CD8-positive, alpha-beta memory T cell (primary cell): ENCODE data around the gene NCOA7. TPM values are rescaled to one million over a fixed set of nuclear protein-coding genes. Genes with fewer than 3 reads are reported as not detected.

Experiments
- CTCF ChIA-PET: fragments of 350-600 bp; sonication (Branson Sonifier 250); formaldehyde crosslinking; loops from one replicate; lab custom pipeline; 2021; ENCODE audit warnings: antibody characterized with exemption; lab: Charles Lee
- POLR2A ChIA-PET: fragments of 350-600 bp; sonication (Branson Sonifier 250); formaldehyde crosslinking; loops from one replicate; lab custom pipeline; 2021; ENCODE audit warnings: antibody characterized with exemption; lab: Charles Lee
- DNase-seq, 5 donors: peaks; one replicate each; pipeline versions ENCODE4 v3.0.0 to v3.0.0-alpha.2; 2020 to 2022; ENCODE audit warnings: mixed read lengths in 1 of 5
- H3K27ac ChIP-seq: one replicate; pipeline ENCODE4 v1.7.0; 2013; ENCODE audit warnings: low read depth, mild to moderate bottlenecking, low read length, moderate library complexity
- H3K27me3 ChIP-seq: 2 replicates; pipeline ENCODE4 v1.7.0; 2013; ENCODE audit warnings: low read length, mild to moderate bottlenecking; ENCODE audit not compliant: insufficient read depth, poor library complexity, severe bottlenecking
- H3K36me3 ChIP-seq: 2 replicates; pipeline ENCODE4 v1.7.0; 2013; ENCODE audit warnings: mild to moderate bottlenecking, low read length, moderate library complexity; ENCODE audit not compliant: insufficient read depth
- H3K4me1 ChIP-seq: 2 replicates; pipeline ENCODE4 v1.7.0; 2013; ENCODE audit warnings: mild to moderate bottlenecking, low read length, moderate library complexity; ENCODE audit not compliant: insufficient read depth
- H3K4me3 ChIP-seq: 2 replicates; pipeline ENCODE4 v1.7.0; 2013; ENCODE audit warnings: mild to moderate bottlenecking, low read length
- H3K9me3 ChIP-seq: 2 replicates; pipeline ENCODE4 v1.7.0; 2013; ENCODE audit warnings: mild to moderate bottlenecking, low read length
- H3K27ac Mint-ChIP-seq, 8 donors: one replicate each; pipeline ENCODE4 v1.8.0; 2020 to 2021; ENCODE audit warnings: mixed read lengths in 8 of 8, mild to moderate bottlenecking in 6 of 8, inconsistent platforms in 3 of 8, moderate library complexity in 3 of 8
- H3K27me3 Mint-ChIP-seq, 2 donors: one replicate each; pipeline ENCODE4 v1.8.0; 2020 to 2021; ENCODE audit warnings: mixed read lengths in 2 of 2, mild to moderate bottlenecking in 1 of 2, moderate library complexity in 1 of 2
- H3K36me3 Mint-ChIP-seq, 3 donors: one replicate each; pipeline ENCODE4 v1.8.0; 2020 to 2021; ENCODE audit warnings: mixed read lengths in 3 of 3, inconsistent platforms in 1 of 3, mild to moderate bottlenecking in 1 of 3
- H3K4me1 Mint-ChIP-seq, 3 donors: one replicate each; pipeline ENCODE4 v1.8.0; 2020 to 2021; ENCODE audit warnings: mixed read lengths in 3 of 3, inconsistent platforms in 1 of 3, mild to moderate bottlenecking in 1 of 3
- H3K4me3 Mint-ChIP-seq, 7 donors: one replicate each; pipeline ENCODE4 v1.8.0; 2020 to 2021; ENCODE audit warnings: mixed read lengths in 7 of 7, mild to moderate bottlenecking in 6 of 7, moderate library complexity in 4 of 7, inconsistent platforms in 2 of 7
- H3K9me3 Mint-ChIP-seq, 5 donors: one replicate each; pipeline ENCODE4 v1.8.0; 2020 to 2022; ENCODE audit warnings: mixed read lengths in 5 of 5, mild to moderate bottlenecking in 3 of 5, moderate library complexity in 2 of 5, inconsistent platforms in 1 of 5
- polyA plus RNA-seq: library from polyadenylated mRNA; unstranded; fragments of 300-500 nt; fragmentation: Illumina TruSeq; gene quantifications from one replicate; pipeline ENCODE4 v1.2.3, GENCODE V29; 2021
- total RNA-seq, 2 experiments: library from RNA; stranded (reverse); gene quantifications; one replicate each; pipeline ENCODE4 v1.2.3, GENCODE V29; 2021

NCOA7 gene
- total and polyA plus RNA-seq, 3 experiments from 2014 or later, result 38.3 to 62.5 (median 54.7) TPM

GRCh38 chr6:125827788-125828320 lies 37.1 kb downstream of the NCOA7 start:
- Mint-ChIP-seq H3K4me3 (peak overlapping the region in 5 of 7 donors; percentile 0 to 45 (median 33)), H3K9me3 (peaks cover 0 to 3% (median 0%) of the 10 kb centered on the region in 5 donors), H3K27ac (peak overlapping the region; percentile 6 to 95 (median 77)), H3K4me1 (peaks cover 53 to 73% (median 68%) of the 10 kb centered on the region in 3 donors), H3K36me3 (peaks cover 5 to 10% (median 6%) of the 10 kb centered on the region in 3 donors), H3K27me3 (no peaks in the 10 kb centered on the region)
- ChIA-PET CTCF (interaction anchor here (1.0 to 5.3 kb wide), 2 partner anchors 13 to 37 kb away, joined by 3 to 40 read pairs; partner anchors contain the start of gene NCOA7), POLR2A (interaction anchor here (5.5 kb wide), 1 partner anchor 37 kb away, joined by 32 read pairs; the partner anchor contains the start of gene NCOA7)
- Histone ChIP-seq H3K27ac (no peak overlapping the region), H3K9me3 (no peaks in the 10 kb centered on the region), H3K27me3 (no peaks in the 10 kb centered on the region), H3K4me1 (peaks cover 40% of the 10 kb centered on the region), H3K36me3 (no peaks in the 10 kb centered on the region), H3K4me3 (no peak overlapping the region)
- DNase-seq, result no peak

DNA sequence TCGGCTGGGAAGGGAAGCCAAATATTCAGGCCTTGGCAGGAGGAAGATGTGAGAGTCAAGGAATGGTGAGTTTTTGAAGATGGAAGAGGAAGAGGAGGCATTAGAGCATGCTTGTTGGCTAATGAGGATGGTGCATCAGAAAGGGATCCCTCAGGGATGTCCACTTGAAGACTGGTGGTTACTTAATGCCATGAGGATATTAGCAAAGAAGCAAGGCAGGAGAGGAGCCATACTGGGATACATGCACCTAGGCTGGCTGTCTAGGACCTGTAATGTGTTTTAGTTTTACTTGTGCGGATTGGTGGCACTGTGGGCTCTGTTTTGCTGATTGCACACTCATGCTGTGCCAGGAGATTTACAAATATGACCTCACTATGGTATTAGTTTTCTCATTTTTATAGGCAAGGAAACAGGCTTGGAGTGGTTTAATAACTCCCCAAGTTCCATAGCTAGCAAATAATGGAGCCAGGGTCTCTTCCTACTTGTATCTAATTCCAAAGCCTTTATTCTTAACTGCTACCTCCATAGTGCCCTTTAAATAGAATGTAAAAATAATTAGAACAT lies 37.8 kb downstream of the NCOA7 start:
- H3K36me3 Mint-ChIP-seq, result peaks cover 5 to 10% (median 5%) of the 10 kb centered on the region in 3 donors
- ChIA-PET CTCF (interaction anchor here (0.6 to 5.3 kb wide), 3 partner anchors 38 to 1463 kb away, joined by 3 to 40 read pairs (median 4); partner anchors contain the start of gene NCOA7), POLR2A (interaction anchor here (5.5 kb wide), 1 partner anchor 38 kb away, joined by 32 read pairs; the partner anchor contains the start of gene NCOA7)
- peaks cover 0 to 3% (median 0%) of the 10 kb centered on the region in 5 donors for H3K9me3 Mint-ChIP-seq
- Histone ChIP-seq H3K36me3 (no peaks in the 10 kb centered on the region), H3K4me1 (peaks cover 44% of the 10 kb centered on the region), H3K9me3 (no peaks in the 10 kb centered on the region), H3K27ac (no peak overlapping the region), H3K27me3 (no peaks in the 10 kb centered on the region), H3K4me3 (no peak overlapping the region)
- peak overlapping the region in 6 of 7 donors; percentile 5 to 45 (median 35) for H3K4me3 Mint-ChIP-seq
- H3K27ac Mint-ChIP-seq, result peak overlapping the region in 7 of 8 donors; percentile 6 to 95 (median 79)
- no peaks in the 10 kb centered on the region for H3K27me3 Mint-ChIP-seq
- DNase-seq, result no peak
- H3K4me1 Mint-ChIP-seq, result peaks cover 60 to 80% (median 75%) of the 10 kb centered on the region in 3 donors

DNA sequence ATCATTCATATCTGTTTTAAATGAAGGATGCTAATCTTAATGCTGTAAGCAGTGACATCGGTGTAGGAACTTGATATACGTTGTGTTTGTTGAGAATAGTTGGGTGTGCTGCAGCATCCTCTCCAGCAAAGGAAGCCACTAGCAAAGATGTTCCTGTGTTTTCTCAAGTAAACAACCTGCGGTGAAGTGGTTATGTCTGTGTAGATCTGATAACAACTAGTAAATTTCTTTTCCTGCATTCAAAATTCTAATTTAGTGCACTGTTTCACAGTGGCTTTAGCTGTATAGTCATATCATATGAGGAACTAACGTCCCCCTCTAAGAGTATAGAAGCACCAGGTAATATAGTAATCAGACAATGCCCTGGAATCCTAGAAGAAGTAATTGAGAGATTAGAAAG lies 38.7 kb downstream of the NCOA7 start:
- H3K27me3 Mint-ChIP-seq, result no peaks in the 10 kb centered on the region
- H3K36me3 Mint-ChIP-seq, result peaks cover 5 to 10% (median 5%) of the 10 kb centered on the region in 3 donors
- no peak overlapping the region for H3K27ac ChIP-seq
- H3K4me1 Mint-ChIP-seq, result peaks cover 66 to 89% (median 82%) of the 10 kb centered on the region in 3 donors
- no peaks in the 10 kb centered on the region for H3K36me3 ChIP-seq
- no peaks in the 10 kb centered on the region for H3K9me3 ChIP-seq
- CTCF ChIA-PET, result interaction anchor here (1.0 to 5.3 kb wide), 3 partner anchors 39 to 49 kb away, joined by 3 to 40 read pairs (median 4); partner anchors contain the start of gene NCOA7
- H3K9me3 Mint-ChIP-seq, result peaks cover 0 to 3% (median 0%) of the 10 kb centered on the region in 5 donors
- H3K4me3 Mint-ChIP-seq, result peak overlapping the region in 6 of 7 donors; percentile 19 to 66 (median 48)
- no peaks in the 10 kb centered on the region for H3K27me3 ChIP-seq
- DNase-seq, result peak in 2 of 5 donors; percentile 14 to 54
- POLR2A ChIA-PET, result interaction anchor here (5.5 kb wide), 1 partner anchor 39 kb away, joined by 32 read pairs; the partner anchor contains the start of gene NCOA7
- peak overlapping the region; percentile 12 to 96 (median 86) for H3K27ac Mint-ChIP-seq
- no peak overlapping the region for H3K4me3 ChIP-seq
- H3K4me1 ChIP-seq, result peaks cover 52% of the 10 kb centered on the region

- Mint-ChIP-seq H3K4me1 (peaks cover 77 to 91% (median 90%) of the 10 kb centered on the region in 3 donors), H3K27ac (peak overlapping the region; percentile 66 to 97 (median 92)), H3K4me3 (peak overlapping the region; percentile 38 to 72 (median 51)), H3K27me3 (no peaks in the 10 kb centered on the region), H3K9me3 (peaks cover 0 to under 1% (median 0%) of the 10 kb centered on the region in 5 donors), H3K36me3 (peaks cover under 1 to 6% (median under 1%) of the 10 kb centered on the region in 3 donors)
- H3K4me3 ChIP-seq, result no peak overlapping the region
- POLR2A ChIA-PET, result interaction anchor here (1.0 to 5.5 kb wide), 2 partner anchors 41 to 51 kb away, joined by 3 to 32 read pairs; partner anchors contain the start of gene NCOA7
- H3K4me1 ChIP-seq, result peaks cover 58% of the 10 kb centered on the region
- CTCF ChIA-PET, result interaction anchor here (1.5 to 5.3 kb wide), 3 partner anchors 41 to 125 kb away, joined by 4 to 40 read pairs (median 9); partner anchors contain the start of genes HINT3 and NCOA7
- H3K27ac ChIP-seq, result no peak overlapping the region
- no peaks in the 10 kb centered on the region for H3K27me3 ChIP-seq
- H3K36me3 ChIP-seq, result no peaks in the 10 kb centered on the region
- peak in 1 of 5 donors; percentile 7 for DNase-seq
- no peaks in the 10 kb centered on the region for H3K9me3 ChIP-seq
These were observed 40.9 kb downstream of the NCOA7 start for GRCh38 chr6:125831659-125832058.

DNA sequence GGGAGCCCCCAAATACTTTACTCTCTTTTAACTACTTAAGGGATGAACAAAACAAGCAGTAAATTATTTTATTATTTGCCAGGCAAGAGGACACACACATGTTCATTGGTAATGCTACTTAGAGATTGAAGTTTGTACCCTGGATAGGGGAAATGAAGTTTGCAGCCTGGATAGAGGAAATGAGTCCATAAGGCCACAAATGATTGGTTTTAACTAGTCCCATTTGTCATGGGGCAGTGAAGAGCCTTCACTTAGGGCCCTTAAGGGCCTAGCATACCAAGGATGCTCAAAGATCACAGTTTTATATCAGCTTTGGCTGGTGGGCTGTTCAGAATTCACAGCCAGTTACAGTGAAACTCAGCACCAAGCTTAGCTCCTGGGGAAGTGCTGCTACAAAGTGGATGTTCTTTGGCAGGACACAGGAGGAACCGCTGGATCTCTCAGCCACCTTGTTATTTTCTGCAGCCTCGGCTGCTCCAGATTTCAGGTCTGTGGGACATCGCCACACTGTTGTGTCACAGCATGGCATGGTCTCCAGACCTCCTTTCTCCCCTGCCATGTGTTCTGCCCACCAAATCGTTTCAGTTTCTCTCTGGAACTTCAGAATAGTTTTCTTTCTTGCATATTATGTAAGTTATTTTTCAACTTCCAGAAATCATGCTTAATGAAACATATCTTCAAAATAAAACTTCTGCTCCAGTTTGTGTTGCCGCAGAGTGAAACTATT lies 41.8 kb downstream of the NCOA7 start:
- peaks cover 0 to 2% (median under 1%) of the 10 kb centered on the region in 3 donors for H3K36me3 Mint-ChIP-seq
- ChIA-PET POLR2A (interaction anchor here (5.5 kb wide), 1 partner anchor 42 kb away, joined by 32 read pairs; the partner anchor contains the start of gene NCOA7), CTCF (interaction anchor here (2.4 kb wide), 1 partner anchor 51 kb away, joined by 9 read pairs; no protein-coding TSS in a partner anchor)
- no peak overlapping the region for H3K27ac ChIP-seq
- no peaks in the 10 kb centered on the region for H3K36me3 ChIP-seq
- H3K4me3 Mint-ChIP-seq, result peak overlapping the region in 6 of 7 donors; percentile 44 to 72 (median 54)
- H3K4me1 ChIP-seq, result peaks cover 58% of the 10 kb centered on the region
- peak overlapping the region; percentile 54 to 97 (median 92) for H3K27ac Mint-ChIP-seq
- no peaks in the 10 kb centered on the region for H3K9me3 Mint-ChIP-seq
- H3K27me3 Mint-ChIP-seq, result no peaks in the 10 kb centered on the region
- peaks cover 72 to 92% (median 89%) of the 10 kb centered on the region in 3 donors for H3K4me1 Mint-ChIP-seq
- H3K4me3 ChIP-seq, result no peak overlapping the region
- DNase-seq, result no peak
- H3K27me3 ChIP-seq, result no peaks in the 10 kb centered on the region
- H3K9me3 ChIP-seq, result no peaks in the 10 kb centered on the region

DNA sequence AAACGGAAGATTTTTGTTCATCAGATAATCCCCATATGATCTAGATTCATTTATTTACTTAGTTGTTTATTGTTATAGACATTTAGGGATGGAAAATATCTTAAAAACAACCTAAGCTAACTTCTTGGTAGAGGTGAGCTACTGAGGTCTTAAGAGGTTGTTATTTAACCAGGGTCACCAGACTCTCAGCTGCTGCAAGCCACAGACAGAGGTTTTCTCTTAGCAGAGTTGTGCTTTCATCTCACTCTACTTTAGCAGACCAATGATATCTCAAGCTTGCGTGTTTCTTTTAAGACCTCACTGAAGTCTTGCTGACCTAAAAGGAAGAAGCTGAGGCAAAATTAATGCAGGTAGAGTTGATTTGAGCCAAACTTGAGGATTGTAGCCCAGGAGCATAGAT lies 43.6 kb downstream of the NCOA7 start:
- ChIA-PET CTCF (interaction anchor here (1.0 to 2.7 kb wide), 5 partner anchors 9 to 122 kb away, joined by 3 to 17 read pairs (median 5); partner anchors contain the start of genes HINT3 and NCOA7), POLR2A (interaction anchor here (1.1 to 3.0 kb wide), 2 partner anchors 44 to 54 kb away, joined by 4 to 27 read pairs; partner anchors contain the start of gene NCOA7)
- Histone ChIP-seq H3K4me3 (no peak overlapping the region), H3K9me3 (no peaks in the 10 kb centered on the region), H3K4me1 (peaks cover 45% of the 10 kb centered on the region), H3K27me3 (no peaks in the 10 kb centered on the region), H3K27ac (no peak overlapping the region), H3K36me3 (no peaks in the 10 kb centered on the region)
- peak in 1 of 5 donors; percentile 29 for DNase-seq
- peak overlapping the region; percentile 34 to 76 (median 57) for H3K4me3 Mint-ChIP-seq
- H3K27ac Mint-ChIP-seq, result peak overlapping the region; percentile 43 to 94 (median 86)
- no peaks in the 10 kb centered on the region for H3K27me3 Mint-ChIP-seq
- H3K9me3 Mint-ChIP-seq, result no peaks in the 10 kb centered on the region
- peaks cover 2 to 8% (median 3%) of the 10 kb centered on the region in 3 donors for H3K36me3 Mint-ChIP-seq
- H3K4me1 Mint-ChIP-seq, result peaks cover 60 to 89% (median 86%) of the 10 kb centered on the region in 3 donors

DNA sequence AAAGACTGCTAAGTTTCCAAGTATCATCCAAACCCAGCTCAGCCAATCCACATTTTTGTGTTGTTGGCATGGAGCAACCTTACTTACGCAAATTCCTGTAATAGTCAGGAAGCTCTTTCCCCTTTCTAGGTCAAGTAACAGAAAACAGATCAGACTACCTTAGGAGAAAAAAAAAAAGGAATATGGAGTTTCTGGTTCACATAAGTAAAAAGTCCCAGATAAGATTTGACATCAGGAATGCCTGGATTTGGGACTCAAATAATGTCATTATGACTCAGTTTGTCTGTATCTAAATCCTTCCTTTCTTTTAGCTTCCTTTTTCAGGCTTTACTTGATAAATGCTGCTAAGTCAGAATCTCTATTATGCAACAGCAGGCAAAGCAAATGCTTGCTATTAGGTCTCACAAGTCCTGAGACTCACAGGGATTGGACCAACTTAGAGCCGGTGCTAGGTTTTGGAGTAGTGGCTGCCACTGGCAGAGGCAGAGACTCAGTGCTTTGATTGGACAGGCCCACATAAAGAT lies 44.5 kb downstream of the NCOA7 start:
- no peaks in the 10 kb centered on the region for H3K9me3 ChIP-seq
- DNase-seq, result no peak
- no peaks in the 10 kb centered on the region for H3K27me3 Mint-ChIP-seq
- no peaks in the 10 kb centered on the region for H3K9me3 Mint-ChIP-seq
- no peak overlapping the region for H3K4me3 ChIP-seq
- H3K4me1 Mint-ChIP-seq, result peaks cover 51 to 84% (median 79%) of the 10 kb centered on the region in 3 donors
- POLR2A ChIA-PET, result interaction anchor here (3.0 kb wide), 1 partner anchor 44 kb away, joined by 27 read pairs; the partner anchor contains the start of gene NCOA7
- no peak overlapping the region for H3K27ac ChIP-seq
- peak overlapping the region in 2 of 7 donors; percentile 44 to 73 for H3K4me3 Mint-ChIP-seq
- peak overlapping the region; percentile 24 to 94 (median 72) for H3K27ac Mint-ChIP-seq
- H3K36me3 ChIP-seq, result no peaks in the 10 kb centered on the region
- peaks cover 36% of the 10 kb centered on the region for H3K4me1 ChIP-seq
- H3K27me3 ChIP-seq, result no peaks in the 10 kb centered on the region
- peaks cover 2 to 8% (median 3%) of the 10 kb centered on the region in 3 donors for H3K36me3 Mint-ChIP-seq
- CTCF ChIA-PET, result interaction anchor here (0.8 to 2.7 kb wide), 7 partner anchors 10 to 121 kb away, joined by 3 to 17 read pairs (median 4); partner anchors contain the start of genes HINT3 and NCOA7
